GM18951 (cell line): ENCODE measurements around the gene PRELID2.

Experiments used
- POLR2A ChIP-seq: IDR thresholded peaks from 4 replicates; pipeline ENCODE4 v1.6.1; 2011; ENCODE audit warnings: mild to moderate bottlenecking; ENCODE audit not compliant: insufficient read length, insufficient read depth; ENCODE audit errors: extremely low read depth
- in situ Hi-C: fragments of 300-500 bp; cut with MboI; formaldehyde crosslinking; loops from one replicate; pipeline ENCODE4 v1.12.0; 2022; ENCODE audit warnings: low sequenced_read_pairs, mixed read lengths, inconsistent platforms; ENCODE audit not compliant: unreplicated experiment

Gene PRELID2

DNA sequence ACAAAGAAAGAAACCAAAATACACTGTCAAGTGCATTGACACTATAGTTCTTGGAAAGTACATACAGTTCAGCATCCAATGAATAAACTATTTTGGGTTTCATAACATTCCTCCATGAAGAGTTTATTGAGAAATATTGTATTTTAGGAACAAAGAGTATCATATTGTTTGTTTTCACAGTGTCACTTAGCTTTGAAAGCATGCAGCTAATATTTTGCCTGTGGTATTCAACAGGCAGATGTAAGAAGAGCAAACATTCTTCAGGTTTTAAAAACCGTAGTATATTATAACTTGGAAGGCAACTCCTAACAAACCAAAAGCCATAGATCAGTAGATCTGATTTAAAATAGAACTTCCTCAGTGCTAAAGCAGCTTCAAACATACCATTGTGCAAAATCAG, 4.5 kb downstream of the PRELID2 start:
- TF ChIP-seq POLR2A, result no peak
- in situ Hi-C loops, result loop anchor here (25.0 kb wide), 1 partner anchor 1618 kb away; no protein-coding TSS in a partner anchor

DNA sequence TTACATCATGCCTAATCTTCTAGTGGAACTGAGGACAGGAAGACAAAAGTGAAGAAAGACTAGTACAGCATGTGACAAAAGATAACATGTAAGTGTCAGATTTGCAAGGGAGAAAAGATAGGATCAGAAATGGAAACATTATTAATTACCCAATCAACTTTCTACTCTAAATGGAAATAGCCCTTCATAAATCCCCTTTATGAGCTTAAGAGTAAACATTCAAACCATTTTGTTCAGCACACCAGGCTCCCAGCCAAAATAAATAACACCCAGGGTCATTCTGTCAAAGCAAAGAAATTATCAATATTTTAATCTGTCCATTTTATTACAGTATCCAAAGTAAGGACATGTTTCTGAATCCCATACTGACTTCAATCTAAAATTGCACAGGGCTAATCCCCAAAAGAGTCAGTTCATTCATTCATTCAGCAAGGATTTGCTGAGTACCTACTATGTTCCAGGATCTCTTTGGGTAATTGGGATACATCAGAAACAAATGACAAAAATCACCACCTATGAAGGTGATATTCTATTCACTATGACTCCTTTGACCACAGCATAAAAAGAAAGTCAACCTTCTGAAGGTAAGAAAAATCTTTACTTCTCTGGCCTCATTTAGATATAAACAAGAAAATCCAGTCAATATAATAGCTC, 5.3 kb downstream of the PRELID2 start:
- TF ChIP-seq POLR2A, result no peak
- in situ Hi-C loops, result loop anchor here (25.0 kb wide), 1 partner anchor 1618 kb away; no protein-coding TSS in a partner anchor

DNA sequence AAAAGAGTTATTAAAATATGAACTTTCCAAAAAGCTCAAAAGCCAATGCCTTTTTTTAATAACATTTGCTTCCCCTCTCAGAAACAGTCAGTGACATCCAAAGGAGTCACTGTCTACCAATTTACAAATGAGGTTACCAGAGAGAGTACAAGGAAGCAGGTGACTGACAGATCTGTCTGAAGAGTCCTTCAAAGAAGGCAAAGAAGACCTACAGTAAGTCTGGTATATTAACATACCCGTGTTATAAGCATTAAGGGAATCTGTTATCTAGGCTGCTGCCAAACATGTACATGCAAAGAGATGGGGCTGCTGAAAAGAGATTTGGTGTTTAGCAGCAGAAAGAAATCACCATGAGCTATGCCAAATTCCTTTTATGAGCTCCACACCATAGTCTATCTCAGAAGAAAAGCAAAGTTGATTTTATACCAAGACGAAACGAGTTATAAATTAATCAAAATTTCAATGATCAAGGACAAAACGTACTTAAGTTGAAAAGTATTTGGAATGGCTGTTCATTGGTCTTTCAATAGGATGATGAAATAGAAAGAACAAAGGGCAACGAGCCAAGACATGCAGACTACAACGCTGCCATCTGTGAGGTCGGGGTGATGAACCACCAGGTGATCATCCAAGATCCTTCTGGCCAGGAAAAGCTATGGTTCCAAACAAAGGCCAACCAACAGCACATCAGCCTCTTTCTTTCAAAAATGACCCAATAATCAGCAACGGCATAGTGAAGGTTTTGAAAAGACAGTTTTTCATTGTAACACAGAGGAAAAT, 8.1 kb downstream of the PRELID2 start:
- in situ Hi-C loops, result loop anchor here (25.0 kb wide), 1 partner anchor 1615 kb away; no protein-coding TSS in a partner anchor
- no peak for TF ChIP-seq POLR2A

DNA sequence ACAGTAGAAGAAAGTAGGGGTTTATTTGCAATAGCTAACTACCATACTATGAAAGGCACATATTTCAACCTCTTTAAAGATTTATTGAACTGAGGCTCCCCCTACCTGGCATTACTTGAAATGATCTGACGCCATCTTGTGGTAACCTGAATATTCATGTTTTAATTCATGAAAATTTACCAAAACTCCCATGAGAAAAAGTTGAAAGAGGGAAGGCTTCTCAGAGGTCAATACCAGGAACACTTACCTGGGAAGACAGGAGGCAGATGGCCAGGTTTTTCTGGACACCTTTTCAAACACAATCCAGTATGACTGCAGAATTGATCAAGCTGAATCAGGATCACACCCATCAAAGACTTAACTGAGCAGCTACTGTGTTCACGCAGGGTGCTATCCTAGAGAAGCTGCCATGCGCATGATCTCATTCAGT, 9.4 kb downstream of the PRELID2 start:
- TF ChIP-seq POLR2A, result no peak
- in situ Hi-C loops, result loop anchor here (25.0 kb wide), 1 partner anchor 1613 kb away; no protein-coding TSS in a partner anchor

DNA sequence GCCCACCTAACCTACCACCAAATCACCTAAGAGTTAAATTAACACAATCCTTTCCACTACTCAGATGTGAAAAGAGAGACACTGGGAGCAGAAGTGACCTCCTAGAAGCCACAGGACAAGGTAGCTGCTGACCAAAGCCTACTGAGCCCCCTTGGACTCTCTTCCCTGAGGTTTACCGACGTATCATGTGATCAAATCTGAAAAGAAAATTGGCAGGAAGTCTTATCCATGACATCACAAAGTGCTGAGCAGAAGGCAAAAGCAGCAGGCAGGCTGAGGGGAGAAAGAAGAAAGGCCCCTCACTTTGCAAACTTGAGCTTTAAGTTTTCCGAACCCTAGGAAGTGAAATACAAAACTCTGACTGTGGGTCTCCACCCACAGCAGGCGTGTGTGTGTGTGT, 11.1 kb downstream of the PRELID2 start:
- in situ Hi-C loops, result no loop called here
- TF ChIP-seq POLR2A, result no peak

DNA sequence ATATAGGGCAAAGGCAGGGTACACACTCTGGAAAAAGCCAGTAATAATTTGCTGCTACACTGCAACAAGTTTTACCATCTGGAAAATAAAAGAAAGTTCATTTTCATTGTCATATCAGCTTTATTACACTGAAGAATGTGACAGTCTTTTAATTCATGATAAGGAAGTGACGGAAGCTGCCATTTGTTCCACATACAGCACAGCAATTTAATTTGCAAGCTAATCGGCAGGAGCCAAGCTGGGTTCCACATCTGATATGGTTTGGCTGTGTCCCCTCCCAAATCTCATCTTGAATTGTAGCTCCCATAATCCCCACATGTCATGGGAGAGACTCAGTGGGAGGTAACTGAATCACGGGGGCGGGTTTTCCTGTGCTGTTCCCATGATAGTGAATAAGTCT, 16.5 kb downstream of the PRELID2 start:
- no peak for TF ChIP-seq POLR2A
- in situ Hi-C loops, result no loop called here

DNA sequence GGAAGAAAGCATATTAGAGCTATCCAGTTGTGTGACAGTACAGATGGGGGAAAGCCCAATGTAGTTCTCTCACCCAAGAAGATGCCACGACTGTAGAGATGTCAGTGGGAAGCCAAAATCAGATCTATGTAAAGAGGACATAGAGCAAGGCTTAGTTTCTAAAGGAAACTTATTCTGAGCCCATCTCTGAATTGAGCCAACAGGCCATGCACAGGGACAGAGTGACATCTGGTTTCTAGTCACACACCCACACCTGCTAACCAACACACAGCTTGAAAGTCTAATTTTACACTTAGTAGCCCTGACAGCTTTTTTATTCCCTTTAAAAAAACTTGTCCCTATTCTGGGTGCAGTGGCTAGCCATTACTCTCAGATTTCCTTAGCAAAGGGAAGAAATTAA, 22.3 kb downstream of the PRELID2 start:
- no peak for TF ChIP-seq POLR2A
- in situ Hi-C loops, result no loop called here

DNA sequence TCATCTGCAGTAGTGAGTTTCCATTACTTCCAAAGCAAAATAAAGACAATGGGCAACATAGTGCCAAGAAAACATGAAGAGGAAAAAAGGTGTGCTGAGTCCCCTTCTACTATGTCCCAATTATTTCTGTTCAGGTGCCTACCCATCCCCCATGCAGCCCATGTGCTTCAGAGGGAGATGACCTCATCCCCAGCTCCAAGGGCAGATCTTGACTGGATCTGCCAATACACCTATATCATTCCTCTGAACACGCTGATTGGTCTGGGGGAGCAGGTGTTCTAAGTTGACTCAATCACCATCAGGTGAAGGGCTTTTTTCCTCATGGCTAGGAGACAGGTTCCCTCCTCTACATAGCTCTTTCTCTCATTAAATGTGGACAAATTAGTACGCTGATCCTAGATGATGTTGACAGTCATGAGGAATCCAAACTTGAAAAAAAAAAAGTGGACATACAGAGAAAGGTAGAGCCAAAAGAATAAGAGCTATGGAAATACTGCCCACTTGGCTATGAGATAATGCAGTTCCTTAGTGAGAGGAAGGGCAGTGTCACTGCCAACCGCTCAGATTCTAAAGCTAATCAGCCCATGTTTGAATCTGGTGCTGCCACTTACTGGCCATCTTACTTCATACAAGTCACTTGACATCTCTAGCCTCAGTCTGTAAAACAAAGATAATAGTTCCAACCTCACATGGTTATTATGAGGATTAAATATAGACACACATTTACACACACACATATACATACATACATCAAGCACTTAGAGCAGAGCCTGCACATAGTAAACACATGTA, 23.1 kb downstream of the PRELID2 start:
- in situ Hi-C loops, result no loop called here
- TF ChIP-seq POLR2A, result no peak

DNA sequence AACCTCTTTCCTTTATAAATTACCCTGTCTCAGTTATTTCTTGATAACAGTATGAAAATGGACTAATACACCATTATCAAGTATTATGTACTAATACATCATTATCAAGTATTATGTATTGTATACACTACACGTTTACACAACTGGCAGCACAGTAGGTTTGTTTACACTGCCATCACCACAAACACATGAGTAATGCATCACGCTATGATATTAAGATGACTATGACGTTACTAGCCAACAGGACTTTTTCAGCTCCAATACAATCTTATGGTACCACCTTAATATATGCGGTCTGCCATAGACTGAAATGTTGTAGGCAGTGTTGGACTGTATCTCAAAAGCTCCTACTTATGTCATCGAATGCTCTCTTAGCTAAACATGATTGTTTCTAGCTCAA, 28.2 kb downstream of the PRELID2 start:
- in situ Hi-C loops, result no loop called here
- no peak for TF ChIP-seq POLR2A

DNA sequence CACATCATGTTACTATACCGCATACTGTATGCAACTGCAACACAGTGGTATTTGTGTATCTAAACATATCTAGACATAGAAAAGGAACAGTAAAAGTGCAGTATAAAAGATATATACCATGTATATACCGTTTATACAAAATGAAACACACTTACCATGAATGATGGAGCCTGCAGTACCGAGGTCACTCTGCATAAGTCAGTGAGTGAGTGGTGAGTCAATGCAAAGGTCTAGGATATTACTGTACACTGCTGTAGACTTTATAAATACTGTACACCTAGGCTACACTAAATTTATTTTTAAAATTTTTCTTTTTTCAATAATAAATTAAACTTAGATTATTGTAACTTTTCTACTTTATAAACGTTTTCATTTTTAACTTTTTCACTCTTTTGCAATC, 29.3 kb downstream of the PRELID2 start:
- in situ Hi-C loops, result no loop called here
- no peak for TF ChIP-seq POLR2A

DNA sequence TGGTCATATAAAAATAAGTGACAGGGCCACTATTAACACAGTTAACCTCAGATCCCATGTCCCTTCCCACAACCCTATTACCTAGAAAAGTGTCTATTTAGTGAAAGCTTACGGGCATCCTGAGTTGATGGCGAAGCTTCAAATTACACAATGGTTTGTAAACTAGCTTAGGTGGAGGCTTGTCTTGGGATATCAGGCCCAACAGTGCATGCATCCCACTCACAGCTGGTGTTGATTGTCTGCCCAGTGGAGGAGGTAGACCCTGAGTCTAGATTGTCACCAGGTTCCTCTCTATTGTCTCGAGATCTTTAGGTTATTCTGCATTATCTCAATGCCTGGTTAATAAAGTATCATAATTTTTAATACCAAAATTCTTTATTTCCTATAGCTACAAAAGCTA, 30.4 kb downstream of the PRELID2 start:
- TF ChIP-seq POLR2A, result no peak
- in situ Hi-C loops, result no loop called here

DNA sequence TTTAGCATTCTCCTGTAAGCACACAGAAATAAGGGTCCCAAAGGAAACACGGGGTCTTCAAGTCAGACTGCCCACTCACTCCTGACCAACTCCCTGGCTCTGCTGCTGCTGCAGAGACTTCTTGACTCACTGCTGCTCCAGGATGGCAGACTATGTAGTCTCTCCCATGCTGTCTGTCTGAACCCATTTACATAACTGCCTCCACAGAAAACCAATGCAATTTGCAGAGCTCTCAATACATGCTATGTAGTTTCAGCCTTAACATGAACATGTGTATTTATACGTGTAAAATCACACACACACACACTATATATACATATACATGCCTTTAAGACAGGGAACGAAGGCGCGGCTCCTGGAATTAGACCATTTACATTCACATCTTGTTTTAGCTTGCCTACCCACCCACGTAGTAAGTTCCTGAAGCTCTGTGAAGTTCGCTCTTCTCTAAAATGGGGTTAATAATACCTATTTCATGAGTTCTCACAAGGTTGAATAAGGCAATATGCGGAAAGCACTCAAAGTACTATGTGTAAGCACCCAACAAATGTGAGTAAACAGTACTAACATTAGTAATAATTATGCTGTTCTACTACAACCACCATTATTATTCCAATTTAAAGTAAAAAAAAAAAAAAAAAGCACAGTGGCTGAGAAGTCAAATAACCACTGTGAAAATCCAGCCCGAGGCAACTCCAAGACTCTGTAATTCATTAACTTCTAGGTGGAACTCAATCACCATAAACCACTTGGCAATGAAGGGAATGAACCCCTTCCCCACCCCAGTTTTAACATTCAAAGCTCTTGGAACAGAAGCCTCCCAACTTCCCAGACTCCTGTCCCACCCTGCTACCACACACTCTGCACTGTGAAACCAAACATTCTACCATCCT, 31.8 kb downstream of the PRELID2 start:
- in situ Hi-C loops, result no loop called here
- TF ChIP-seq POLR2A, result no peak
